Mucosa of descending colon (tissue), 3 donors: ENCODE data around the gene ZNF853. TPM values are rescaled to one million over a fixed set of nuclear protein-coding genes. Genes with fewer than 3 reads are reported as not detected.
A peak's percentile ranks its signal among the peaks of the same experiment; 100 is the strongest.

Source experiments
- ATAC-seq: fragments of 200-7000 bp; cut with Tn5 transposase; one replicate; pipeline ENCODE4 v1.9.1; 2020; ENCODE audit warnings: mild to moderate bottlenecking, moderate library complexity
- DNase-seq, 3 donors: peaks; one replicate each; pipeline ENCODE4 v3.0.0-alpha.2; 2020
- H3K36me3 ChIP-seq: fragments of 200-600 bp; one replicate; pipeline ENCODE4 v1.8.0; 2021; ENCODE audit warnings: low read depth, mild to moderate bottlenecking
- H3K4me1 ChIP-seq: fragments of 200-600 bp; one replicate; pipeline ENCODE4 v1.8.0; 2021; ENCODE audit warnings: low read depth, mild to moderate bottlenecking
- H3K4me3 ChIP-seq: fragments of 200-600 bp; one replicate; pipeline ENCODE4 v1.8.0; 2021; ENCODE audit warnings: mild to moderate bottlenecking
- H3K9me3 ChIP-seq: fragments of 200-600 bp; one replicate; pipeline ENCODE4 v1.8.0; 2021; ENCODE audit warnings: mild to moderate bottlenecking
- CTCF ChIP-seq: fragments of 200-600 bp; IDR thresholded peaks from one replicate; pipeline ENCODE4 v1.8.0; 2022; ENCODE audit warnings: antibody characterized with exemption, mild to moderate bottlenecking
- intact Hi-C, 2 donors: fragments of 100-400 bp; cut with DNase I in 1 of 2; cut with micrococcal nuclease in 1 of 2; formaldehyde crosslinking; loops; one replicate each; pipeline versions ENCODE4 v1.11.0 to v1.11.1; 2022; cut with DNase I, micrococcal nuclease
- total RNA-seq, 3 donors: library from RNA; stranded (reverse); fragmentation: NEBNext Ultra II Directional in 2 of 3; extraction: Animal tissue kit (Norgen Biotek cat#: 25700) in 2 of 3; gene quantifications; one replicate each; pipeline versions ENCODE4 v1.2.1 to v1.2.4, GENCODE V29; 2021 to 2023
- donor health status: DM: no; HTN: no; CAD: no; lungs with moderate emphysema.
- donor health status: DM: no; HTN: no; CAD: no.
- donor health status: DM: no; HTN: yes; CAD: no.

The ZNF853 gene
- total RNA-seq, 3 donors from 2014 or later = 0.84 to 19.9 (median 1.4) TPM

- Histone ChIP-seq H3K9me3 (no peaks in the 10 kb centered on the region), H3K4me3 (no peak overlapping the region), H3K36me3 (no peaks in the 10 kb centered on the region), H3K4me1 (peaks cover 5% of the 10 kb centered on the region)
- ATAC-seq (no peak), DNase-seq (no peak)
- TF ChIP-seq CTCF = no peak
- intact Hi-C loops = no loop called here
Observed at GRCh38 chr7:6613706-6614105, 1.7 kb upstream of the ZNF853 start.

- H3K9me3 ChIP-seq = no peaks in the 10 kb centered on the region
- peak; percentile 37 for ATAC-seq
- intact Hi-C loops = no loop called here
- peak in 1 of 3 donors; percentile 32 for DNase-seq
- H3K4me3 ChIP-seq = no peak overlapping the region
- TF ChIP-seq CTCF = no peak
- H3K36me3 ChIP-seq = no peaks in the 10 kb centered on the region
- H3K4me1 ChIP-seq = peaks cover 5% of the 10 kb centered on the region
Observed at GRCh38 chr7:6615723-6616555, 529 bp downstream of the ZNF853 start.

- Histone ChIP-seq H3K36me3 (no peaks in the 10 kb centered on the region), H3K4me1 (peaks cover 5% of the 10 kb centered on the region), H3K4me3 (no peak overlapping the region), H3K9me3 (no peaks in the 10 kb centered on the region)
- intact Hi-C loops = no loop called here
- DNase-seq = no peak
- no peak for ATAC-seq
- no peak for TF ChIP-seq CTCF
Observed at GRCh38 chr7:6616854-6617643, 1.6 kb downstream of the ZNF853 start.

- Histone ChIP-seq H3K4me3 (no peak overlapping the region), H3K4me1 (peaks cover 5% of the 10 kb centered on the region), H3K36me3 (no peaks in the 10 kb centered on the region), H3K9me3 (no peaks in the 10 kb centered on the region)
- ATAC-seq (no peak), DNase-seq (no peak)
- TF ChIP-seq CTCF = no peak
- intact Hi-C loops = no loop called here
Observed at GRCh38 chr7:6618621-6619020, 3.2 kb downstream of the ZNF853 start.

GRCh38 chr7:6619961-6620360 lies 4.6 kb downstream of the ZNF853 start:
- TF ChIP-seq CTCF = no peak
- H3K36me3 ChIP-seq = no peaks in the 10 kb centered on the region
- ATAC-seq = peak; percentile 41
- no peak overlapping the region for H3K4me3 ChIP-seq
- H3K9me3 ChIP-seq = no peaks in the 10 kb centered on the region
- peaks cover 2% of the 10 kb centered on the region for H3K4me1 ChIP-seq
- intact Hi-C loops = no loop called here
- no peak for DNase-seq
